Activated naive CD8-positive, alpha-beta T cell treated with anti-CD3 and anti-CD28 coated beads for 36 hours (primary cell): Measurements from ENCODE around the gene ZNF263. TPM values are rescaled to one million over a fixed set of nuclear protein-coding genes. Genes with fewer than 3 reads are reported as not detected.

ENCODE experiments used
- DNase-seq: peaks from one replicate; pipeline ENCODE4 v3.0.0; 2021
- H3K27ac Mint-ChIP-seq: one replicate; pipeline ENCODE4 v1.8.0; 2022; ENCODE audit warnings: mild to moderate bottlenecking, moderate library complexity, mixed read lengths
- H3K27me3 Mint-ChIP-seq: one replicate; pipeline ENCODE4 v1.8.0; 2022; ENCODE audit warnings: mild to moderate bottlenecking, mixed read lengths
- H3K36me3 Mint-ChIP-seq: one replicate; pipeline ENCODE4 v1.8.0; 2021; ENCODE audit warnings: mild to moderate bottlenecking, mixed read lengths
- H3K4me1 Mint-ChIP-seq: one replicate; pipeline ENCODE4 v1.8.0; 2021; ENCODE audit warnings: mixed read lengths
- H3K4me3 Mint-ChIP-seq: one replicate; pipeline ENCODE4 v1.8.0; 2022; ENCODE audit warnings: mild to moderate bottlenecking, moderate library complexity, mixed read lengths
- H3K9me3 Mint-ChIP-seq: one replicate; pipeline ENCODE4 v1.8.0; 2022; ENCODE audit warnings: mixed read lengths
- total RNA-seq, 2 experiments: library from RNA; stranded (reverse); gene quantifications; one replicate each; pipeline ENCODE4 v1.2.3, GENCODE V29; 2021

Gene ZNF263
- 10 to 100 TPM; 29.7 to 30.5 TPM for total RNA-seq

GRCh38 chr16:3282730-3283542 lies at the start of gene ZNF263:
ZNF263 (plus strand) TSS chr16:3283491; CDS start chr16:3283819, 328 bp downstream.
- H3K4me3 Mint-ChIP-seq: peak within 1 kb of the TSS; percentile 97
- peaks cover 21% of the 10 kb centered on the region for H3K4me1 Mint-ChIP-seq
- peaks cover 43% of the 10 kb centered on the region for H3K36me3 Mint-ChIP-seq
- no peaks in the 10 kb centered on the region for H3K27me3 Mint-ChIP-seq
- peak; percentile 96 for DNase-seq
- peak within 1 kb of the TSS; percentile 96 for H3K27ac Mint-ChIP-seq
- peaks cover 20% of the 10 kb centered on the region for H3K9me3 Mint-ChIP-seq

- Mint-ChIP-seq H3K4me3 (peak overlapping the region; percentile 98), H3K27ac (peak overlapping the region; percentile 93), H3K36me3 (peaks cover 44% of the 10 kb centered on the region), H3K4me1 (peaks cover 10% of the 10 kb centered on the region), H3K9me3 (peaks cover 14% of the 10 kb centered on the region), H3K27me3 (peaks cover 4% of the 10 kb centered on the region)
- DNase-seq: no peak
These were observed 48.8 kb upstream of the ZNF263 start for GRCh38 chr16:3234543-3234856.

DNA sequence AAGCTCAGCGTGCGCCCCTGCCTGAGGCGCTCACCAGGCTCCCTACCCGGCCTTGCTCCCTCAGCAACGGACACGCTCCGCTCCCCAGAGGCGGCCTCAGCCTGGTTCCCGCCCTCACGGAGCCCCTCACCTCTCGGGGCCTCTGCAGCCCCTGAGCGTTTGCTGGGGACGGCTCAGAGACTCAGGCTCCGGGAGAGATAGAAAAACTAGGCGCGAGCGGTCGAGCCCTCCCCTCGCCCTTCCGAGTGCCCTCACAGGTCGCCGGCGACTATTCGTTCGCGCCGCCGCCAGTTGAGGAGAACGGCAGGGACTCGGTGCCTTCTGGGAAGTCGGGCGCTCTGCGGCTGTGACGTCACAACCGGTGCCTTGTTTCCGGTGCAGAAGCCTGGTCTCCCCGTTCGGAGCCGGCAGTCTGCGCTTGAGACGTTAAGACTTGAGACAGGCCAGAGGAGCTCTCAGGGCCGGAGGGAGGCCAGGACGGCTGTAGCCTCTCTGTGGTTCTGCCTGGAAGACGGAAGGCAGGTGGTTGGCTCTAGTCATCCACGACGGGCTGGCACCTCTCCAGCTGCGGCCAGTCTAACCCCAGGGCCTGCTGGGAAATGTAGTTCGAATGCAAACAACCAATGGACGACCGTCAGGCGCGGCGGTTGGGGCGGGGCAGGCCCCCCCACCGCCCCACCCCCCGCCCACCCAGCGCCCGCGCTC lies 48.3 kb upstream of the ZNF263 start, which contains the start of gene ZNF200:
ZNF200 (minus strand) TSS at position 302 of the 705 bp plus-strand sequence. CDS start 1,403 bp downstream, outside the sequence.
- Mint-ChIP-seq H3K27ac (peak within 1 kb of the TSS; percentile 93), H3K4me3 (peak within 1 kb of the TSS; percentile 98), H3K9me3 (peaks cover 14% of the 10 kb centered on the region)

DNA sequence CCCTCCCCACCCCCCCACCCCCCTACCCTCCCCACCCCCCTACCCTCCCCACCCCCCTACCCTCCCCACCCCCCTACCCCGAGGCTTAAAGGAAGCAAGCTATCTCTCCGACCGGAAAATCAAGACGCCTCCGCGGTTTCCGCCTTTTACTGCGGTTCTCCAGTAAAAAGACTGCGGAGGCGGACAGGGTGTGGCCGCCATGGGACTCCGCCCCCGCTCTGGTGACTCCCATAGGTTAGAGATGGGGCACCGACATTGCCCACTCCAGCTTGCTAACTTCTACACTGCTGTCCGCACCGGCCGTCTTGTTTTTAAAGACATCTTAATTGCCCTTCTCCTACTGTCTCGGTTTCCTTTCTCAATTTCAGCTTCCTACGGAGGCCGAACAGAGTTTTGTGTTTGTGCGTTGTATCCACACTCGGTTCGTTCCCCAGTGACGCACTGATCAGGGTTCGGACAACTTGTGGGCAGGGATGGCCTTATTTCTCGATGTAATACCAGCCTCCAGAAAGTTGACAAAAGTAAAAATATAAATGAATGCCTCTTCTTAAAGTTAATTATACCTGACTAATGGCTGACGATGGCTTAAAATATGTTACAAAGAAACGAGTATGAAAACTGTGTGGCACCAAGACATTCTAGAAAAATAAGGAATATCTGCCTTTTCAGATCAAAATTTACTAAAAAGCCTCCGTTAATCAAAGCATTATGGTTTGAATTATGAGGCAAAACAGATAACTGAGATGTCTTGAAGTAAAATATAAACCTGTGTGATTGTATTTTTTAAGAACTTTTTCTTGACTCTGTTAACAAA lies 47.2 kb upstream of the ZNF263 start:
- peaks cover 8% of the 10 kb centered on the region for H3K9me3 Mint-ChIP-seq
- H3K4me3 Mint-ChIP-seq: peak overlapping the region; percentile 55
- H3K27me3 Mint-ChIP-seq: peaks cover 4% of the 10 kb centered on the region
- H3K36me3 Mint-ChIP-seq: peaks cover 28% of the 10 kb centered on the region
- H3K27ac Mint-ChIP-seq: peak overlapping the region; percentile 67
- DNase-seq: peak; percentile 19
- H3K4me1 Mint-ChIP-seq: peaks cover 10% of the 10 kb centered on the region

More for the DNA sequence above, 48.3 kb upstream of the ZNF263 start, which contains the start of gene ZNF200:
- peaks cover 4% of the 10 kb centered on the region for H3K27me3 Mint-ChIP-seq
- peaks cover 39% of the 10 kb centered on the region for H3K36me3 Mint-ChIP-seq
- peaks cover 10% of the 10 kb centered on the region for H3K4me1 Mint-ChIP-seq
- DNase-seq: peak; percentile 95

DNA sequence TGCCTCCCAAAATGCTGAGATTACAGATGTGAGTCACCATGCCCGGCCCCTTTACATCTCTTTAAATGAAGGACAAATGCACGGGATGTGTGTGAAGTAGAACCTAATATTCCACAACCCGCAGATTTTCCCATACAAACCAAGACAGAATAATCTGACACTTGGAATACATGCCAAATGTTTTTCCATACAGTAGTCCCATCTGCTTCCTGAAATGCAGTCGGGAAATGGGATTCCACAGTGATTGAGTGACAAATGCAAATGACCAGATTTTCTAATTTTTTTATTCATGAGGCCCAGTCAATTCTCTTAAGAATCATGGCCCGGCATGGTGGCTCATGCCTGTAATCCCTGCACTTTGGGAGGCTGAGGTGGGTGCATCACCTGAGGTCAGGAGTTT lies 41.5 kb upstream of the ZNF263 start:
- Mint-ChIP-seq H3K4me3 (no peak overlapping the region), H3K27ac (no peak overlapping the region), H3K27me3 (peaks cover 6% of the 10 kb centered on the region), H3K36me3 (no peaks in the 10 kb centered on the region), H3K9me3 (no peaks in the 10 kb centered on the region), H3K4me1 (no peaks in the 10 kb centered on the region)
- DNase-seq: no peak

GRCh38 chr16:3242709-3243108 lies 40.6 kb upstream of the ZNF263 start:
- Mint-ChIP-seq H3K36me3 (no peaks in the 10 kb centered on the region), H3K27ac (no peak overlapping the region), H3K27me3 (peaks cover 6% of the 10 kb centered on the region), H3K9me3 (no peaks in the 10 kb centered on the region), H3K4me3 (no peak overlapping the region), H3K4me1 (no peaks in the 10 kb centered on the region)
- no peak for DNase-seq

DNA sequence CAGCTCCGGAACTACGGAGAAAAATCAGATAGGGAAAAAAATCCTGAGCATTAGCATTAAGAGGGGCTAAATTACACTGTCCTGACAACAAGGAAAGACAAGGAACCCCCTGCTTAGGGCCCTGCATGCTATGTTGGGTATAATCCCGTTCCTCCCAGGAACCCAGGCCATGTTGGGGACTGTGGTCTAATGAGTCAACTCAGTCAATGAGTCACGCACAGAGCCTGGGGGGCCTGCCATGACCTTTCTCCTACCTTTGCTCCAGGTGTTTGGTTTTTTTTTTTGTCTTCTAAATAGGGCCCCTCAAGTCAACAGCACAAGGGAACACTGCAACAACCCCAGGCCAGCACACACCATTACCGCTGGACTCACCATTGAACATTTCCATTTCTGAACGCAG lies 39.4 kb upstream of the ZNF263 start:
- Mint-ChIP-seq H3K9me3 (no peaks in the 10 kb centered on the region), H3K27me3 (peaks cover 6% of the 10 kb centered on the region), H3K36me3 (no peaks in the 10 kb centered on the region), H3K4me1 (no peaks in the 10 kb centered on the region), H3K4me3 (no peak overlapping the region), H3K27ac (no peak overlapping the region)
- peak; percentile 16 for DNase-seq

DNA sequence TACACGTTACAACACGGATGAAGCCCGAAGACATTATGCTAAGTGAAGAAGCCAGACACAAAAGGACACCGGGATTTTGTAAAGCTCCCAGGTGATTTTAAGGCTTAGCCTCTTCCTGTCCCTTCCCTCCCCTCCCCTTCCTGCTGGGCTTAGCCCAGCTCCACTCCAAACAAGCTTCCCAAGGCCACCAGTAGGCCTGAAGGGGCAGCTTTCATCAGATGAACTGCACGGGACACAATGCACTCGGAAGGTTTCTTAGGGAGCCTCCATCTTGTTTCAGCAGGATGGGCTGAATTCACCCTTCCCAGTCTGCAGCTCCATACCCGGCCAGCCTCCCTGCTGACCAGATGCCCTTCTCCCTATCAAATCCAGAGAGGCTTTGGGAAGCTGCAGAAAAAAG lies 37.3 kb upstream of the ZNF263 start:
- H3K4me3 Mint-ChIP-seq: no peak overlapping the region
- DNase-seq: no peak
- no peak overlapping the region for H3K27ac Mint-ChIP-seq
- no peaks in the 10 kb centered on the region for H3K36me3 Mint-ChIP-seq
- H3K9me3 Mint-ChIP-seq: no peaks in the 10 kb centered on the region
- no peaks in the 10 kb centered on the region for H3K4me1 Mint-ChIP-seq
- peaks cover 6% of the 10 kb centered on the region for H3K27me3 Mint-ChIP-seq

GRCh38 chr16:3246876-3247275 lies 36.4 kb upstream of the ZNF263 start:
- Mint-ChIP-seq H3K4me1 (no peaks in the 10 kb centered on the region), H3K9me3 (no peaks in the 10 kb centered on the region), H3K27me3 (peaks cover 6% of the 10 kb centered on the region), H3K4me3 (no peak overlapping the region), H3K27ac (no peak overlapping the region), H3K36me3 (no peaks in the 10 kb centered on the region)
- no peak for DNase-seq

DNA sequence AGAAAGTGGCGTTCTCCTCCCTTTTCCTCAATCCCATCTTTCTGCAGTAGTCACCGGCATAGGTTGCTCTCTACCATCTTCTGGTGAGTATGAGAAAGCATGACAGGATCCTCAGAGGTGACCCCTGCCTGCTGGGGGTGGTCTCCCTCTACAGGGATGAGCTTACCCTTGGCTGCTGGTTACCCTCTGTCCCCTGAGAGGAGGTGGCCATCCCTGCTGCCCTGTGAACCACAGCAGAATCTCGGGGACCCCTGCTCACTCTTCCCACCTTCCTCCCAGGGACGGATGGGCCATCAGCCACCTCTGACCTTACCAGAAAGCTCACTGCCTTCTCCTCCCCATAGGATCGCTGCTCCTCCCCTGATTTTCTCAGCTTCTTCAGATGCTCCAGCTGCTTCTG lies 34.7 kb upstream of the ZNF263 start:
- H3K9me3 Mint-ChIP-seq: no peaks in the 10 kb centered on the region

DNA sequence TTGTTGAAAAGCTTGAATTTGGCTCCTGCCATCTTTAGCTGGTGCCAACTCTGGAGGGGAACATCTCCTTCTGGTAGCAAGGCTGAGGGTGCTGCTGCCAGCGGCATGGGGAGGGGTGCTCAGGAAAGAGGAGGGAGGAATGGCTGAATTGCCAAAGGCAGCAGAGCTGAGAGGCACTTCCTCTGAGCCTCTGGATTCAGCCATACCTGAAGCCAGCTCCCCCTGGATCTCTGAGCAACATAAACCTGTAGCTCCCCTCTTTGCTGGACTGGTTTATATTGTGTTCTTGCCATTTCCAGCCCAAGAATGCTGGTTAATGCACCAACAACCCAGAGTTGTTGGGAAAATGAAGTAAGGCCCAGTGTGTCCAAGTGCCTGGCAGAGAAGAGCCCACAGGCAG lies 34.3 kb upstream of the ZNF263 start:
- Mint-ChIP-seq H3K4me3 (no peak overlapping the region), H3K9me3 (no peaks in the 10 kb centered on the region), H3K27me3 (no peaks in the 10 kb centered on the region), H3K36me3 (no peaks in the 10 kb centered on the region), H3K27ac (no peak overlapping the region), H3K4me1 (no peaks in the 10 kb centered on the region)
- no peak for DNase-seq

More for the DNA sequence above, 34.7 kb upstream of the ZNF263 start:
- Mint-ChIP-seq H3K27ac (no peak overlapping the region), H3K36me3 (no peaks in the 10 kb centered on the region), H3K27me3 (no peaks in the 10 kb centered on the region), H3K4me1 (no peaks in the 10 kb centered on the region), H3K4me3 (no peak overlapping the region)
- no peak for DNase-seq

DNA sequence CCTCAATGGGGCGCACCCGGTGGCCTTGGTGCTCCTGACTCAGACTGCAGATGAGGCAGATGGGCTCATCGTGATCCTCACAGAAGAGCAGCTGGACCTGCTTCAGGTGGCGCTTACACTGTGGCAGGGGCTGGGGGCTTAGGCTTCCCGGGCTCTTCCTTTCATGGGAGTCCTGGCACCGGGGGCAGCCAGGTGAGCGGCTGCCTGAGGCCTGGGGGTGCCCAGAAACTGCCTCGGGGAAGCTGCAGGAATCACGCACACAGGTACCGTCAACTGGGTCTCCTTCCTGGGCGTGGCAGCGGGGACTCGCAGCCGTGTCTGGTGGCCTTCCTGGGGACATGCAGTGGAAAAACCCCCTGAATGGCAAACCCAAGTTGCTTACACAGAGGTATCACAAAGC lies 33.8 kb upstream of the ZNF263 start:
- H3K4me3 Mint-ChIP-seq: no peak overlapping the region
- H3K4me1 Mint-ChIP-seq: no peaks in the 10 kb centered on the region
- no peak for DNase-seq
- no peak overlapping the region for H3K27ac Mint-ChIP-seq
- H3K27me3 Mint-ChIP-seq: no peaks in the 10 kb centered on the region
- H3K9me3 Mint-ChIP-seq: no peaks in the 10 kb centered on the region
- H3K36me3 Mint-ChIP-seq: no peaks in the 10 kb centered on the region

- Mint-ChIP-seq H3K4me1 (no peaks in the 10 kb centered on the region), H3K9me3 (no peaks in the 10 kb centered on the region), H3K27me3 (peaks cover 6% of the 10 kb centered on the region), H3K27ac (no peak overlapping the region), H3K4me3 (no peak overlapping the region), H3K36me3 (no peaks in the 10 kb centered on the region)
- no peak for DNase-seq
These were observed 30.3 kb upstream of the ZNF263 start for GRCh38 chr16:3252967-3253366.

DNA sequence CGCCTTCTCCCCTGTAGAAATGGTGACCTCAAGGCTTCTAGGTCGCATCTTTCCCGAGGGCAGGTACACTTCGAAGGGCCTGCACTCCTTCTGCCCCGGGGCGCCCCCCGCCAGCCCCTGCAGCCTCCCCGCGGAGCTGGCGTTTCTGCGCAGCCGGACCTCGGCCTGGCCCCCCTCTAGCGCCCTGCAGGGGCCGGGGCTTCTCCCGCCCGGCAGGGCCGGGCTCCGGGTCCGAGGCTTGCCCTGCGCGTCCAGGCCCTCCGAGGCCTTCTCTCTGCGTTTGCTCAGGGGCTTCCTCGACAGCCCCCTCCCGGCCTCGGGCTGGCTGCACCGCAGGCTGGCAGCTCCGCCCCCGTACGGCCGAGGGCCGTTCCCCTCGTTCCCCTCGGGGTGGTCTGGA lies 29.0 kb upstream of the ZNF263 start:
- Mint-ChIP-seq H3K4me1 (no peaks in the 10 kb centered on the region), H3K9me3 (no peaks in the 10 kb centered on the region), H3K36me3 (no peaks in the 10 kb centered on the region), H3K4me3 (no peak overlapping the region), H3K27ac (no peak overlapping the region), H3K27me3 (peaks cover 6% of the 10 kb centered on the region)
- no peak for DNase-seq
